ENCODE results near the gene SPDYE2.
"Not testable (repeated sequence)": the region's sequence is repeated elsewhere in the genome, so short reads cannot be mapped to it uniquely, and the experiment has no call there.

- TF ChIP-seq, protein P1, sequence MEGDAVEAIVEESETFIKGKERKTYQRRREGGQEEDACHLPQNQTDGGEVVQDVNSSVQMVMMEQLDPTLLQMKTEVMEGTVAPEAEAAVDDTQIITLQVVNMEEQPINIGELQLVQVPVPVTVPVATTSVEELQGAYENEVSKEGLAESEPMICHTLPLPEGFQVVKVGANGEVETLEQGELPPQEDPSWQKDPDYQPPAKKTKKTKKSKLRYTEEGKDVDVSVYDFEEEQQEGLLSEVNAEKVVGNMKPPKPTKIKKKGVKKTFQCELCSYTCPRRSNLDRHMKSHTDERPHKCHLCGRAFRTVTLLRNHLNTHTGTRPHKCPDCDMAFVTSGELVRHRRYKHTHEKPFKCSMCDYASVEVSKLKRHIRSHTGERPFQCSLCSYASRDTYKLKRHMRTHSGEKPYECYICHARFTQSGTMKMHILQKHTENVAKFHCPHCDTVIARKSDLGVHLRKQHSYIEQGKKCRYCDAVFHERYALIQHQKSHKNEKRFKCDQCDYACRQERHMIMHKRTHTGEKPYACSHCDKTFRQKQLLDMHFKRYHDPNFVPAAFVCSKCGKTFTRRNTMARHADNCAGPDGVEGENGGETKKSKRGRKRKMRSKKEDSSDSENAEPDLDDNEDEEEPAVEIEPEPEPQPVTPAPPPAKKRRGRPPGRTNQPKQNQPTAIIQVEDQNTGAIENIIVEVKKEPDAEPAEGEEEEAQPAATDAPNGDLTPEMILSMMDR (IDR thresholded peaks at IDR 0.05), result not testable (repeated sequence)
- TF ChIP-seq, protein P2, sequence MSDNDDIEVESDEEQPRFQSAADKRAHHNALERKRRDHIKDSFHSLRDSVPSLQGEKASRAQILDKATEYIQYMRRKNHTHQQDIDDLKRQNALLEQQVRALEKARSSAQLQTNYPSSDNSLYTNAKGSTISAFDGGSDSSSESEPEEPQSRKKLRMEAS (IDR thresholded peaks at IDR 0.05; ENCODE audit: low read depth), result not testable (repeated sequence)
- TF ChIP-seq POLR2AphosphoS5 (IDR thresholded peaks at IDR 0.05; ENCODE audit: low read depth, low read length); TAF1 (IDR thresholded peaks at IDR 0.05; ENCODE audit: borderline replicate concordance, low read depth, low read length); JUND (IDR thresholded peaks at IDR 0.05); USF2 (IDR thresholded peaks at IDR 0.05; ENCODE audit: borderline replicate concordance, low read depth, low read length); RFX5 (IDR thresholded peaks at IDR 0.05; ENCODE audit: low read length); RCOR1 (IDR thresholded peaks at IDR 0.05; ENCODE audit: low read length): not testable (repeated sequence)
Measured at GRCh38 chr7:102545288-102545687, 5.7 kb upstream of the SPDYE2 start.

All from SK-N-SH (cell line).